ENCODE measurements around the gene ZNF92.
"Not testable (repeated sequence)": the region's sequence is repeated elsewhere in the genome, so short reads cannot be mapped to it uniquely, and the experiment has no call there.

Gene ZNF92

GRCh38 chr7:65373608-65374351, at the start of gene ZNF92:
TSS of gene ZNF92 (plus strand) at chr7:65373855. CDS start at chr7:65373998, 143 bp downstream.
- peak; percentile 95 for DNase-seq (ENCODE audit: low read depth)

GRCh38 chr7:65325793-65326432, 47.7 kb upstream of the ZNF92 start:
- peak; percentile 40 for DNase-seq (ENCODE audit: low read depth)

GRCh38 chr7:65338346-65338745, 35.3 kb upstream of the ZNF92 start:
- no peak for DNase-seq (ENCODE audit: low read depth)

- DNase-seq (ENCODE audit: low read depth), result no peak
These were observed 34.4 kb upstream of the ZNF92 start for GRCh38 chr7:65339257-65339656.

- DNase-seq (ENCODE audit: low read depth), result no peak
These were observed 30.7 kb upstream of the ZNF92 start for GRCh38 chr7:65342723-65343629.

GRCh38 chr7:65344541-65344940, 29.1 kb upstream of the ZNF92 start:
- DNase-seq (ENCODE audit: low read depth), result not testable (repeated sequence)

GRCh38 chr7:65354263-65354662, 19.4 kb upstream of the ZNF92 start:
- DNase-seq (ENCODE audit: low read depth), result no peak

GRCh38 chr7:65369843-65370242, 3.8 kb upstream of the ZNF92 start:
- no peak for DNase-seq (ENCODE audit: low read depth)

- peak; percentile 28 for DNase-seq (ENCODE audit: low read depth)
These were observed 2.2 kb upstream of the ZNF92 start for GRCh38 chr7:65371468-65371867.

GRCh38 chr7:65379318-65379717, 5.7 kb downstream of the ZNF92 start:
- DNase-seq (ENCODE audit: low read depth), result peak; percentile 64

- DNase-seq (ENCODE audit: low read depth), result no peak
These were observed 8.1 kb downstream of the ZNF92 start for GRCh38 chr7:65381742-65382141.

- DNase-seq (ENCODE audit: low read depth), result no peak
These were observed 8.8 kb downstream of the ZNF92 start for GRCh38 chr7:65382452-65382851.

GRCh38 chr7:65387891-65388290, 14.2 kb downstream of the ZNF92 start:
- no peak for DNase-seq (ENCODE audit: low read depth)

- peak; percentile 31 for DNase-seq (ENCODE audit: low read depth)
These were observed 16.9 kb downstream of the ZNF92 start for GRCh38 chr7:65390588-65390987.

GRCh38 chr7:65397730-65398142, 24.1 kb downstream of the ZNF92 start:
- DNase-seq (ENCODE audit: low read depth), result peak; percentile 84

GRCh38 chr7:65398671-65399070, 25.0 kb downstream of the ZNF92 start:
- DNase-seq (ENCODE audit: low read depth), result peak; percentile 71

- DNase-seq (ENCODE audit: low read depth), result peak; percentile 50
These were observed 25.4 kb downstream of the ZNF92 start for GRCh38 chr7:65399101-65399500.

- DNase-seq (ENCODE audit: low read depth), result no peak
These were observed 30.4 kb downstream of the ZNF92 start for GRCh38 chr7:65404020-65404419.

GRCh38 chr7:65406706-65407105, 33.1 kb downstream of the ZNF92 start:
- DNase-seq (ENCODE audit: low read depth), result not testable (repeated sequence)

- no peak for DNase-seq (ENCODE audit: low read depth)
These were observed 35.7 kb downstream of the ZNF92 start for GRCh38 chr7:65409363-65409762.

- no peak for DNase-seq (ENCODE audit: low read depth)
These were observed 37.6 kb downstream of the ZNF92 start for GRCh38 chr7:65411249-65411648.

GRCh38 chr7:65422670-65423069, 49.0 kb downstream of the ZNF92 start:
- DNase-seq (ENCODE audit: low read depth), result no peak

- not testable (repeated sequence) for DNase-seq (ENCODE audit: low read depth)
These were observed 49.6 kb downstream of the ZNF92 start for GRCh38 chr7:65423286-65423685.

Measured in iris pigment epithelial cell (primary cell).